ENCODE data around the gene CDHR5.

GRCh38 chr11:601573-602245, 23.0 kb downstream of the CDHR5 start:
- TF ChIP-seq CTCF (IDR thresholded peaks at IDR 0.05 in 4 of 5, conservative IDR thresholded peaks at IDR 0.05 in 1 of 5) (no peak), POLR2A (IDR thresholded peaks at IDR 0.05) (no peak)

Data from gastrocnemius medialis (tissue), 4 donors.